H1 (cell line): ENCODE data around the gene PUS3. TPM values are rescaled to one million over a fixed set of nuclear protein-coding genes. Genes with fewer than 3 reads are reported as not detected.

Source experiments
- KDM1A ChIP-seq: fragments of 200-600, 300-600 bp; sonication (generic); IDR thresholded peaks from 2 replicates; pipeline ENCODE4 v1.7.1; 2016; ENCODE audit warnings: mild to moderate bottlenecking, low read length, borderline replicate concordance
- POLR2A ChIP-seq, 2 experiments: IDR thresholded peaks; 1 replicate in 1 of 2; 2 replicates in 1 of 2; pipeline ENCODE4 v1.6.1; 2011; ENCODE audit warnings: low read depth in 2 of 2, low read length in 2 of 2, mild to moderate bottlenecking in 2 of 2; ENCODE audit errors: control extremely low read depth in 1 of 2
- ZNF274 ChIP-seq: IDR thresholded peaks from 2 replicates; pipeline ENCODE4 v1.7.0; 2012; ENCODE audit warnings: low read length, borderline replicate concordance; ENCODE audit errors: extremely low read depth
- polyA plus RNA-seq, 7 experiments: library from polyadenylated mRNA; depleted of rRNA in 3 of 7; stranded (reverse) in 5 of 7; unstranded in 2 of 7; fragments of >200 nt in 5 of 7; fragments of 200-250 nt in 2 of 7; gene quantifications; 1 replicate in 5 of 7; 2 replicates in 1 of 7; 4 replicates in 1 of 7; pipeline versions ENCODE4 v1.2.1 to v1.2.3, GENCODE V29; 2011 to 2013; ENCODE audit warnings: missing spikeins in 2 of 7, mixed read lengths in 2 of 7
- total RNA-seq: library from RNA; stranded (reverse); fragmentation: NEBNext Ultra II Directional; extraction: Animal tissue kit (Norgen Biotek cat#: 25700); gene quantifications from 2 replicates; pipeline ENCODE4 v1.2.1, GENCODE V29; 2021

The PUS3 gene
- total and polyA plus RNA-seq, 2 of the 8 experiments (the other 6 are each of a cell fraction or from before 2014, with no cell fraction given) = 8.7 to 22.6 TPM

DNA sequence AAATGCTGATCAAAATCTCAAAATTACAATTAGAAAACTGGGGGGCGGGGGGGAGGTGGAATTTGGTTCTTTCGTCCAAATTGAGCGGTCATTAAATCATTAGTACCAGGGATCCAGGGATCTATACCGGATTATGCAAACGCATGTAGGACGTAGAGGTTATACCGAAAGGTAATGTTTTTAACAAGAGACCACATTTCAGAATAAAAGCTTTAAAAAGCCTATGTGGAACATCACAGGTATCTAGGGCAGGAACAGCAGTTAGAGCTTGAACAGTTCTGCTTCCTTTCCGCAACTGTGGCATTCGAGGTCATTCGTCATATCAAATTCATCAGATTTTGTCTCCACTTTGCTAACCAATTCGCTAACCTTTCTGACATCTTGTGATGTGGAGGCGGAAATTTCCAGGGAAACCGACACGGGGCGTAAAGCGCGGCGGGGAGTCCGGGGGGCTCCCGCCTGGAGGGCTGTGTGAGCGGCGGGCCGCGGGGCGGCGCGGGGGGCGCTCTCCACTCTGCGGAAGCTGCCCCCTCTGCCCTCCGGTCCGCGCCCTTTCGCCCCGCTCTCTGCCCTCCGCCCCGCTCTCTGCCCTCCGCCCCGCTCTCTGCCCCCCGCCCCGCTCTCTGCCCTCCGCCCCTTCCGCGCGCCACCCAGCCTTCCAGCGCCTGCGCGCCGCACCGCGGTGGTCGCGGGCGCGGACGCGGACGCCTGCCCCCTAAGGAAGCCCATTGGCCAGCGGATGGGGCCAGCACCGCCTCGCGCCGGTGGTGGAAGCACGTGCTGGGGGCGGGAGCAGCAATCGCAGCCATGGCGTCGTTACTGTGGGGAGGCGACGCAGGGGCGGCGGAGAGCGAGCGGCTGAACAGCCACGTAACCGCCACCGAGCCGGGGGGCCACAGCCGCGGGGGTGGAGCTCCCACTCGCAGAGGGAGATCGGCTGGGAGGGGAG, 979 bp upstream of the PUS3 start, which contains the start of gene DDX25 (continued):
- TF ChIP-seq POLR2A (IDR thresholded peaks at IDR 0.05; ENCODE audit: control extremely low read depth in 1 of 2, low read depth in 2 of 2, low read length in 2 of 2) = 0 out of 3 replicates have a peak, but pooled peaks of 1 of the 2 experiments have one; percentile 20
- peak; percentile 78 for TF ChIP-seq KDM1A
- no peak for TF ChIP-seq ZNF274
